HG02763 (cell line): ENCODE data around the gene PHF24.
"Not testable (repeated sequence)": the region's sequence is repeated elsewhere in the genome, so short reads cannot be mapped to it uniquely, and the experiment has no call there.

ENCODE experiments used
- ATAC-seq: cut with Tn5 transposase; IDR thresholded peaks from one replicate; pipeline ENCODE4 v1.9.1; 2021; ENCODE audit warnings: mild to moderate bottlenecking, moderate library complexity; ENCODE audit not compliant: unreplicated experiment

The PHF24 gene

GRCh38 chr9:34957492-34958410 is at the start of gene PHF24:
PHF24 (plus strand) TSS chr9:34958285; CDS start chr9:34971299, 13,014 bp downstream.
- no peak for ATAC-seq

GRCh38 chr9:34927061-34927460 is 31.0 kb upstream of the PHF24 start:
- no peak for ATAC-seq

GRCh38 chr9:34928921-34929320 is 29.2 kb upstream of the PHF24 start:
- no peak for ATAC-seq

GRCh38 chr9:34929506-34930102 is 28.5 kb upstream of the PHF24 start:
- no peak for ATAC-seq

GRCh38 chr9:34939989-34940388 is 18.1 kb upstream of the PHF24 start:
- not testable (repeated sequence) for ATAC-seq

GRCh38 chr9:34948451-34948850 is 9.6 kb upstream of the PHF24 start:
- no peak for ATAC-seq

- ATAC-seq = no peak
These were observed 3.9 kb upstream of the PHF24 start for GRCh38 chr9:34954225-34954624.

GRCh38 chr9:34956066-34956465 is 2.0 kb upstream of the PHF24 start:
- not testable (repeated sequence) for ATAC-seq

GRCh38 chr9:34956648-34957047 is 1.4 kb upstream of the PHF24 start:
- no peak for ATAC-seq

- ATAC-seq = no peak
These were observed 412 bp downstream of the PHF24 start for GRCh38 chr9:34958411-34958982.

GRCh38 chr9:34959461-34959860 is 1.4 kb downstream of the PHF24 start:
- ATAC-seq = no peak

GRCh38 chr9:34961574-34962490 is 3.7 kb downstream of the PHF24 start:
- ATAC-seq = no peak

GRCh38 chr9:34962546-34962945 is 4.5 kb downstream of the PHF24 start:
- ATAC-seq = no peak

GRCh38 chr9:34963552-34963951 is 5.5 kb downstream of the PHF24 start:
- no peak for ATAC-seq

- no peak for ATAC-seq
These were observed 6.4 kb downstream of the PHF24 start for GRCh38 chr9:34964458-34964857.

GRCh38 chr9:34971146-34971811 is 13.2 kb downstream of the PHF24 start:
- no peak for ATAC-seq

GRCh38 chr9:34974664-34975063 is 16.6 kb downstream of the PHF24 start:
- ATAC-seq = no peak

- ATAC-seq = no peak
These were observed 18.4 kb downstream of the PHF24 start for GRCh38 chr9:34976441-34976840.

GRCh38 chr9:34976992-34977391 is 18.9 kb downstream of the PHF24 start:
- ATAC-seq = no peak

- ATAC-seq = no peak
These were observed 22.2 kb downstream of the PHF24 start for GRCh38 chr9:34980181-34980761.
